ENCODE data around the gene DGKB.

DNA sequence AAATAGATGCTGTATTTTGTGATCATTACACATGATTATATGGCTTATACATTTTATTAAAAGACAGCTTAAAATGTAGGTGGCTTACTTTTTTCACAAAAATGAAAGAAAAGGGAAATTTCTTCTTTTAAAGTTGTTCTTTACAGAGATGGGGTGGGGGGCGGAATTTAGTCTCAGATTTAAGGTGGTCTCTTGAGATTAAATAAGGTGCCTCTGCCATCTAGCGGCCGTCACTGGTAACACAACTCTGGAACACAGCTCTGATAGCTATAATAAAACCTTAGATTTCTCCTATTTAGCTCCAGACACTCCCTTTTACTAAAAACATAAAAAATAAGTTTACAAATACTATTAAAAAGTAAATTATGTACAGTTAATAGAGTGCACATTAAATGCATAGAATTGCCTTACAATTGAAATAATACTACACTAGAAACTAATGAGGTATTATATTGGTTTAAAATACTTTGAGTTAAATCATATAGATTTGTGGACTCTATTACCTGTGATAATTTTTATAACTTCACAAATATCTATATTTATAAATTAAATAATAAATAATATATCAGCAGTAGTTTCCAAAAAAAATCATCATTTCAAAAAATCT is 210.9 kb downstream of the DGKB start:
- TF ChIP-seq, protein P1, sequence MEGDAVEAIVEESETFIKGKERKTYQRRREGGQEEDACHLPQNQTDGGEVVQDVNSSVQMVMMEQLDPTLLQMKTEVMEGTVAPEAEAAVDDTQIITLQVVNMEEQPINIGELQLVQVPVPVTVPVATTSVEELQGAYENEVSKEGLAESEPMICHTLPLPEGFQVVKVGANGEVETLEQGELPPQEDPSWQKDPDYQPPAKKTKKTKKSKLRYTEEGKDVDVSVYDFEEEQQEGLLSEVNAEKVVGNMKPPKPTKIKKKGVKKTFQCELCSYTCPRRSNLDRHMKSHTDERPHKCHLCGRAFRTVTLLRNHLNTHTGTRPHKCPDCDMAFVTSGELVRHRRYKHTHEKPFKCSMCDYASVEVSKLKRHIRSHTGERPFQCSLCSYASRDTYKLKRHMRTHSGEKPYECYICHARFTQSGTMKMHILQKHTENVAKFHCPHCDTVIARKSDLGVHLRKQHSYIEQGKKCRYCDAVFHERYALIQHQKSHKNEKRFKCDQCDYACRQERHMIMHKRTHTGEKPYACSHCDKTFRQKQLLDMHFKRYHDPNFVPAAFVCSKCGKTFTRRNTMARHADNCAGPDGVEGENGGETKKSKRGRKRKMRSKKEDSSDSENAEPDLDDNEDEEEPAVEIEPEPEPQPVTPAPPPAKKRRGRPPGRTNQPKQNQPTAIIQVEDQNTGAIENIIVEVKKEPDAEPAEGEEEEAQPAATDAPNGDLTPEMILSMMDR (conservative IDR thresholded peaks at IDR 0.05 in 1 of 2, IDR thresholded peaks at IDR 0.05 in 1 of 2; ENCODE audit: low read depth in 1 of 2, low read length in 2 of 2), result peak; percentile 77 to 91
- TF ChIP-seq EZH2 (IDR thresholded peaks at IDR 0.05; ENCODE audit: low read length, missing control alignments), result no peak
